GM19240 (cell line): ENCODE results near the gene ATP10A.

Experiments used
- DNase-seq: peaks from one replicate; pipeline ENCODE4 v3.0.0; 2011; ENCODE audit warnings: low spot score; ENCODE audit not compliant: insufficient read length

ATP10A gene

DNA sequence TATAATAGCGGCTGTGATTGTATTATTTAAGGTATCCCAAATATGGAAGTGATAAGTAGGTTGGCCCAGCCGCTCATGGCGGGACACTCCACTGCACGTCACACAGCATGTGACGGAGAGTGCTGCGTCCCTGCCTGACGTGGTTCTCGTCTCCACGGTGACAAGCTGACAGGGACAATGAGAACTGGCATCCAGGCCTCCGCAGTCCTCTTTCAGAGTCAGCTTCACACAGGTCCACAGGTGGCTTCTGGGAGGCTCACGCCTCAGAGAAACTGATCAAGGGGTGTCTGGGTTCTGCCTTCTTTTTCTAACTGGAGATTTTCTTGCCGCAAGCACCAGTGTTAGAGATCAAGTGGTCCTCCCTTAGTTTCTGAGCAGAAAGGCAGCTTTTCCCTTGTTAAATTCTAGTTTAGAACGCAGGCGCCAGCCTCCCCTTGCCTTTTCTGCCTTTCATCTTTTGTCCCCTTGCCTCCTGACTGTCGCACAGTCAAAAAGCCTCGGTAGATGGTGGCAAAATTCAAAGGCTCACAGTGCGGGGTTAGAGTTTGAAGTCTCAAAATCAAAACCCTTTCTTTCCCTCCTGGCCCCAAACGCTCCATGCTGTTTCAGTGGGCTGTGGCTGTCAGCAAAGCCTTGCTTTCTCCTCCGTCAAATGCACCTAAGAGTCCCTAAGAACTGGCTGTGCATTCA lies 120.9 kb downstream of the ATP10A start:
- no peak for DNase-seq

DNA sequence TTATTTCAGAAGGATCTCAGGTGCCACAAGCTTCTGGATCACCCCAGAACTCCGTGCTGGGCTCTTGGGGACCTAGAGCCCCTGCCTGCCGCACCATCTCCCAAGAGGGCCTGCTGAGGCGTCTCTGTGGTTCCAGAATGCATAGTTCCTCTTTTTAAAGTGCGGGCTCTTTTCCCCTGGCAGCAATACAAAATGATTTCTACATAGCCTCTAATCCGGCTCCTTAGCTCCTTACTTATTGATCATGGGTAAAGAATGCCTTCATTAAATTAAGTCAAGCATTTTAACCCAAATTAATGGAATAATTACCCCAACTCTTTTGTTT lies 121.9 kb downstream of the ATP10A start:
- no peak for DNase-seq

DNA sequence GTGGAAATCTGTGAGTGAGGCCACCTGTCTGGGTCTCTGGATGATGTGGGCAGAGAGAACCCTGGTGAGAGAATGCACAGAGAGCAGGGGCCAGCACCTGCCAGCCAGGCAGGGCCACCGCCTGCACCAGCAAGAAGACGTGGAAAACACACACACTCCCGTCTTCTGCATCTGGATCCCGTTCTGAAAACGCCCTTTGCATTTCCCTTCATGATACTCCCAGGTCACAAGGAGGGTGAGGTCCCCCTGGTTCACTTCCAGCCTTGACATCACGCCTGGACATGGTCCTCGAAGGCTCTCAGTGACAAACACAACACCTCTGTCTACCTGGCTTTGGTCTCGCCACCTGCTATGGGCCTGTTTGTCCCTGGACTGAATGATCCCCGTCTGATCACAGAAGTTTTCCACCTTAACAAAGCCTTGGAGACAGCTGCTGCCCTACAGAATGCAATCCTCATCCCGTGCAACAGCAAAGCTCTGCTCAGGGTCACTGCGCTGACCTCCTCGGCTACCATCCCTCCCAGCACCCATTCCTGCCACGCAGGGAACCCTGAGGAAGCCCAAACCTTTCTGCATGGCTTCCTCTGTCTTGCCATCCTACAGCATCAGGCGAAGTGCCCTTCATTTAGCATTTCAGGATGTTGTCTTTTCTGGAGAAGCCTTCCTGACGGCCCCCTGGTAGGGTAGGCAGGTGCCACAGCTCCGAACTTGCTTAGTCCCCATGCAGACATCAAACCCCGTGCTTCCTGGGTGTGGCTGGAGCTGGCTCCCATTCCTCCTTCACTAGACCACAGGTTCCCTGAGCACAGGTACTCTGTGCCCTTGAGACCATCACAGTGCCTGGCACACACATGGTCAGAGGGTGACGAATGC lies 122.5 kb downstream of the ATP10A start:
- DNase-seq, result no peak

DNA sequence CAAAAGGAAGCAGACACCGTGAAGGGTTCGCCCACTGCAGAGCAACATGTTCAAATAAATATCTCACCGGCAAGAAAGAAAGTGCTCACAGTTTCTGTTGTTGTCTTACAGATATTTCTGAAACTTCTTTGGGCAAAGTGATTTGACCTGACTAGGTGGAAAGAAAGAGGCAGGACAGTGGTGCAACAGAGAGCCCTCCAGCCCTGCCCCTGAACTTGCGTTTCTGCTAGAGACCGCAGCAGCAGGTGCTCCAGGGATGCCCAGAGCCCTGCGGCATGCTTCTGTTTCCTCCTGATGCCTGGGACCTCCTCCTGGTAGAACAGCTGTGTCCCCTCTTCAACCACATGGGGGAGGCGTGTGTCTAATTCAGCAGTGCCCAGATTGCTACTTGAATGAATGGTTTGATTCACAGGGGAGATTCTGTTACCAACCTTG lies 123.4 kb downstream of the ATP10A start:
- DNase-seq, result no peak

DNA sequence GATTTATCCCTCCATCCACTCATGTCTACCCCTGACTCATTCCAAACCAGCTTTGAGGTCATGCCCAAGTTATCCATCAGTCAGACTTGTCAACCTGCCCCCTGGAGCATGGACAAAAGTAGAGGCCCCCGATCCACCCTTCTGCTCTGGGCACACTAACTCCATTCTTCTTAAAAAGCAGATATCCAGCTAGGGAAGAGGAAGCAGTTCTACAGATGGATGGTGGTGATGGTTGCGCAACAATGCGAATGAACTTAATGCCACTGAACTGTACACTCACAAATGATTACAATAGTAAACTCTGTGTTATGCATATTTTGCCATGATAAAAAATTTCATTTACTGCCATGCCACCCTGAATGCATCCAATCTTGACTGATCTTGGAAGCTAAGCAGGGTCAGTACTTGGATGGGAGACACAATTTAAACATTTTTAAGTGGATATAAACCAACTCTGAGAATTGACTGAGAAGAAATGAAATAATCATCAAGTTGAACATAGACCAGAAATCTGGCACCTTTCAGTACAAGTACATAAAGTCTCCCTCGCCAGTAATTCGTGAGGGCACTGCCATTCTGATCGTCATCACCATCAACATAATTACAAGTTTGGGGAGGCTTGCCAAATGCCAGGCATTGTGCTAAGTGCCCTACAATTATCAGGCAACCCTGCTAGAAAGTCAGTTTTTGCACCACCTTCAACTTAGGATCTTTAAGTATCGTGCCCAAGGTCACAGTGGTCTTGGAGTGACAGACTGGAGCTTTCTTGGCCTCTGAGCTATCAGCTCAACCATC lies 124.8 kb downstream of the ATP10A start:
- no peak for DNase-seq

DNA sequence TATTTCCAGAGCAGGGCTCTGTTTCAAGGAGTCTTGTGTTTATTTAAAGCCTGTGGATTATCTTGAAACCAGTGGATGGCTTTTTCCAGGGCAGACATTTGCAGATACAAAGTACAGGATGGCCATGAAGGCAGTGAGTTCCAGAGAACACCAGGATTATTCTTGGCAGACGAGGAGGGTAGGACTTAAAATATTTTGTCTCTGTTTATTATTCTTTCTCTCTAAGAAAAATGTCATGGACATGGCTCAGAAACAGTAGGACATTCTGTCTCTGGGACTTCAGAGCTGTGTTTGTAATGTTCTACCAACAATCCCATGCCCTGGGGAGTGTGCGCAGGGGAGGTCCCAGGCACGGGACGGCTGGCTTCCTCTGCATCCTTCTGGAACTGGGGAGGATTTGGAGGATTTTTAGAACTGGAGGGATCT lies 125.9 kb downstream of the ATP10A start:
- DNase-seq, result no peak

DNA sequence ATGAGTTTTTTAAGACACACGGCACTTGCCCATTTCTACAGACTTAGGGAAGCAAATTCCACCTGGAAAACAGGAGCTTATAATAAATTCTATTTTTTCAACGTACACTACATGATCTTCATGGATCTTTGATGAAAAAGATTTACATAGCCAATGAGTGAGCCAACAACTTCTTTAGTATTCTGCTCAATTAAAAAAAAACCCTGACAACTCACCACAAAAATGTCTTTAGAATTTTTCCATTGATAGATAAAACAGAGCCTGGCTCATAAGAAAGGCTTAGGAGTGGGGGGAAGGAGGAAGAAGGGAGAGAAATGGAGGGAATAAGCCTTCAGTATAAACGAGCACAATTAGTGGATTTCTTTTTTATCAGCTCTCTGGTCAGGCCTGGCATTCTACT lies 126.7 kb downstream of the ATP10A start:
- no peak for DNase-seq

DNA sequence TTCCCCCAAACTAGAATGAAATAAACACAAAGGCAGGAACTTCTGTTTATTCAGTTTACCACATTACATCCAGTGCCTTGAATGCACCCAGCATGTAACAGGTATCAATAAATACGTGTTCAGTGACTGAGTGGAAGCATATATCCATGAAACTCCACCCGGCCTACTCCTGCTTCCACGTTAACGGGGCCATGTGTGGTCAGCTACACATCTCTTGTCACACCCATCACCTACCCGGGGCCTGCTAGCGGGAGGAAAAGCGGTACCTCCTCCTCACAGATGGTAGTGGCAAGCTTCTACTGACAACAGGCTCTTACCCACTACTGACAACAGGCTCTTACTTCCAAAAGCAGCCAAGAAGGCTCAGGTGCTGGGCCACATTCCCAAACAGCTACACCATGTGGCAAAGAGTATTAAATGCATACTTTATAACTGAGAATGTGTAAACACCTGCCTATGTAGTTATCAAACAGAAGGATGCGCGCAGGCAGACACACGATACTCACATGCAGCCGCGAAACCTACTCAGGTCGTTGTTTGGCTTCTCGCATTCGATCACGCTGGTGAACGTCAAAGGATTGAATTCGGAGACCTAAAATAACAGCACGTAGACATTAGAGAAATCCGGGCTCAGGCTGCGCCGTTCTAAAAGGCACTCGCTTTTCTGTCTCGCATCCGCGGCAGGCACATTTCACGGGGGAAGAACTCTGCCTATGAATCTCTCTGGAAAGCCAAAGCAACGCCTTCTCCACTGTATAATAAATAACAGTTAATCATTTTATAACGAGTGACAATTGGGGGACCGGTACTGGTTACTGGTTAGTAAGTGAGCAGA lies 127.4 kb downstream of the ATP10A start:
- no peak for DNase-seq

DNA sequence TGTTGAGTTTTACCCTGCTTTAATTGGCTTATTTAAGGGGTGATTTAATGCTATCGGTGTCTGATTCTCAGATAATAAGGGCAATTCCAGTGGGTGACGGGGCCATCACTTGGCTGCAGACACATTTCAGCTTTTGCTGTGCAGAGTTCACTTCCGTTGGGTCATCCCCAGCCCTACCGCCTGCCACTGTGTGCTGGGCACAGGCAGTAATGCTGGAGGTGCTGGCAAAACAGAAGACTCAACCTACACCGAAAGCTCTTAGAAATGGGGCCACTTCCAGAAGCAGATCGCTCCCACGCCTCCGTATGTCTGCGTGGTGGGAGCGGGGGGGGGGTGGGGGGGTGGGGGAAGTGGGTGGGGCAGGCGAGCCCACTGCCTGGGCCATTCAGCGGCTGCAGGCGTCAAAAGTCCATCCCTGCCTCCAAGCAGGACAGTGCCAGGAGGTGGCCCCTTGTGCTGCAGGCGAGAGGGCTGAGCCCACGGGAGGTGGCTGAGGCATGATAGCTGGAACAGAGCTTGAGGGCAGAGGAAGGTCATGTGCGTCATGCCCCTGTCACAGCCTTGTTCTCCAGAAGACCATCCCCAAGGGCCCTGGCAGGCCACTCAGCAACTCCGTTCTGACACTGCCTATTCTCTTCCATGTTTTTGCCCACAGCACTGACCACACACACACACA lies 128.3 kb downstream of the ATP10A start:
- DNase-seq, result no peak

DNA sequence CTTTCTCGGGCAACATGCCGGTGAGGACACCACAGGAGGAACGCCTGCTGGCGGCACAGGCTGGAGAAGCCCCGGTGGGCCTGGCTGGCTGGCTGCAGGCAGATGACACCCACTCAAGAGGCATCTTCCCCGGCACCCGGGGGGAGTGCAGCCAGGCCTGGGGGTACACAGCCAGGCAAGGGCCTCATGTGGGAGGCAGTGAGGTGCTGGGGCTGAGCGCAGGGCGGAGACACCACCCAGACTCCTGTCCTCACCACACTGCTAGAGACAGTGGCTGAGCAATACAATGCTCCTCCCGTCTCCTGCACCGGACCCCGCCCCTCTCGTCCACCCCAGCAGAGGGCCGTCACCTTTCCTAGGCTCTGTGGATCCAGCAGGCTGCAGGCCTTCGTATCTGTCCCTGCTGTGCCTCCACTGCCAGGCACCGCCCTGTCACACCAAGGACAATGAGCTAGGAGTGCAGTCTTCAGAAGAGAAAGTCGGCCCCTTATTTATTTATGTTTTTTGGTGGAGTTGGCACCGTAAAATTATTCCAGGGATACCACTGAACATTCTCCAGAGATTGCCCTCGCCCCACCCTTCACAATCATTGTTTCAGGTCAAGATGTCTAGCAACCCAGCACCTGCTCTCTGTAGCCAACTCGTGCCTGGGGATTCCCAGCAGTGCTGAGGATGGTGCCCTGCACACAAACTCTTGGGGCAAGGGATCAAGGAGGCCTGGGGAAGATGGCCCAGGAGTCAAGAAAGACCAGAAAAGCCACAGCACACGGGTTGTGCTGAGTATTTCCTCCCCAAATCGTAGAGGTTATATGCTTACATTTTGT lies 129.1 kb downstream of the ATP10A start:
- no peak for DNase-seq

DNA sequence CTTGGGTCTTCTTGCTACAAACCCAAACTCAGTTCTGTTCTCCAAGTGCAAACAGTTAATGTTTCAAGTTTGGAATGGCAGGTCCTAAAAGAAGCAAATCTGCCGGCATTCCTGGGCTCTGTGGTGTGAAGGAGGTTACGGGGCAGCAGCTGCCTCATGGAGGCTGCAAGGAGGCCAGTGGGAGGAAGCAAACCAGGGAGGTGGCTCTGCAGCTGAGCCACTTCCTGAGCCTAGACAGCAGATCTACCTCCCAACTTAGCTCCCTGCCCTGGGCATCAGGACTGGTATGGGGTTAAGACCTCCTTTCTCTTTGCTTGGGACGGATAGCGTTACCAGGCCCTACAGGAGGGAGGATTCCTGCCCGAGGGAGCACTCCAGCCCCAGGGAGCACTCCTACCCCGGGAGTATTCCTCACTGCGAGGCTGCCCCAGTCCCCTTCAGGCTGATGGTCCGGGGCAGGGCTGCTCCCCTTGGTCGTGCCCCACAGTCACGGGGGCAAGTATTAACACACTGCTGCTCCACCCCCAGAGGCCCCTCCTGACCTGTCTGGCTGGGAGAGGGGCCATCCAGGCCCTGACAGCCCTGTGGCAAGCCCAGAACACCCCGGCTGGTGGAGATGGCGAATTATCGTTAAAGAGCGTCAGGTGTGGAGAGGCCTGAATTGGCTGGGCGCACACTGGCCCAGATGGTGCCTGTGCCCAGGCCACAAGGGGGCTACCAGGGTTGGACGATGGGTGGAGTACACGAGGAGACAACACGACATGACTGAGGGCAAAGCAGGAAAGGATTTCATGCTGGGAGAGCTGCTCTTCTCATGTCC lies 129.9 kb downstream of the ATP10A start:
- no peak for DNase-seq

DNA sequence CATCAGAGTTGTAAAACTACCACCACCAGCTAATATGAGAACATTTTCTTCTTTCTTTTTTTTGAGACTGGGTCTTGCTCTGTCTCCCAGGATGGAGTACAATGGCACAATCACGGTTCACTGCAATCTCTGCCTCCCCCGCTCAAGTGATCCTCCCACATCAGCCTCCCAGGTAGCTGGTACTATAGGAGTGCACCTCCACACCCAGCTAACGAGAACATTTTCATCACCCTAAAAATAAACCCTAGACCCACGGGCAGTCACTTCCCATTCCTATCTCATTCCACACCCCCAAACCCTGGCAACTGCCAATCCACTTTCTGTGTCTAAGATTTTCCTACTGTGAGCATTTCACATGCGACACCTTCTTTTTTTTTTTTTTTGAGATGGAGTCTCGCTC lies 130.9 kb downstream of the ATP10A start:
- DNase-seq, result no peak

DNA sequence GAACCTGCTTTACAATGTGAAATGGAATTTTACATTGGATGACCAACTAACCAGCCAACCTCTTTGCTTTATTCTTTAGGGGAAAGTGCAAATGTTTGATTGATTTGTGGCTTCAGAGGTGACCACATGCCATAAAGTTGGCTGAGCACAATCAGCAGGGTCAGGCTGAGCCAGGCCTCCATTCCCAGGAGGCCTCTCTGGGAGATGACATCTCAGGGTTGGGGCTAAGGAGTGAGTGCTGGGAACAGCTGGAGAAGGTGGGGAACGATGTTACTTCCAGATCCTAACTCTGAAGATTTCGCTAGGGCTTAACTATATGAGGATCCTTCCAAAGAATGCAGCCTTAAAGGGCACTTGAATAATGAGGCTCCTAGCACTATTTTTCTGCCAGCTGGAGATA lies 131.7 kb downstream of the ATP10A start:
- no peak for DNase-seq

DNA sequence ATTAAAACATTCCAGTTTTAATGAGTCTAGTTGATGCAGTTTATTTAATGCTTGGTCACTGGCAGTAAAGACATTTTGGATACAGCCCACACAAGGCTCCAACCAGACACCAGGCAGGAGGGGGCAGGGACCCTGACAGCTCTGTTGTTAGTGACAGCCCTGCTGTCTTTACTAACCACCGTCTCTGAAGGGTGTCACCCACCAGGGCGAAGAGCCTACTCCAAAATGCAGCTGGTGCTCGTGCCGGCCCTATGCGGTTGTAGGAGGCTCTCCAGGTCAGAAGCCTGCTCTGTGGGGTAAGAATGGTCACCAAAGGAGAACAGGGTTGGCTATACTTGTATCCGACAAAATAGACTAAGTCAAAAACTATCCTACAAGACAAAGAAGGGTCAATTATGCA lies 132.2 kb downstream of the ATP10A start:
- DNase-seq, result no peak

DNA sequence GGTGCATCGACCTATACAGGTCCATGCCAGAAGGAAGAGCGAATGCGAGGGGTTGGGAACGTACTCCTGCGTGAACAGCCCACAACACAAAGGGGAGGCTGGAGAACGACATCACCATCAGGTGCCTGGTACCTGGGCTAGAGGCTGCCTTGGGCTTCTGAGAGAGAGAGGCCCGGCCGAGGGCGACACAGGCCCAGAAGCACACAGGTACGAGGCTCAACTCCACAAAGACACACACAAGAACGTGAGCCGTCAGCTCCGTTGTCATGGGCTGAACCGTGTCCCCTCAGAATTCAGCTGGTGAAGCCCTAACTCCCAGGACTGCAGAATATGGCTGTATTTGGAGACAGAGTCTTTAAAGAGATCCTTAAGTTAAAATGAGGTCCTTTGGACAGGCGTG lies 134.3 kb downstream of the ATP10A start:
- no peak for DNase-seq

DNA sequence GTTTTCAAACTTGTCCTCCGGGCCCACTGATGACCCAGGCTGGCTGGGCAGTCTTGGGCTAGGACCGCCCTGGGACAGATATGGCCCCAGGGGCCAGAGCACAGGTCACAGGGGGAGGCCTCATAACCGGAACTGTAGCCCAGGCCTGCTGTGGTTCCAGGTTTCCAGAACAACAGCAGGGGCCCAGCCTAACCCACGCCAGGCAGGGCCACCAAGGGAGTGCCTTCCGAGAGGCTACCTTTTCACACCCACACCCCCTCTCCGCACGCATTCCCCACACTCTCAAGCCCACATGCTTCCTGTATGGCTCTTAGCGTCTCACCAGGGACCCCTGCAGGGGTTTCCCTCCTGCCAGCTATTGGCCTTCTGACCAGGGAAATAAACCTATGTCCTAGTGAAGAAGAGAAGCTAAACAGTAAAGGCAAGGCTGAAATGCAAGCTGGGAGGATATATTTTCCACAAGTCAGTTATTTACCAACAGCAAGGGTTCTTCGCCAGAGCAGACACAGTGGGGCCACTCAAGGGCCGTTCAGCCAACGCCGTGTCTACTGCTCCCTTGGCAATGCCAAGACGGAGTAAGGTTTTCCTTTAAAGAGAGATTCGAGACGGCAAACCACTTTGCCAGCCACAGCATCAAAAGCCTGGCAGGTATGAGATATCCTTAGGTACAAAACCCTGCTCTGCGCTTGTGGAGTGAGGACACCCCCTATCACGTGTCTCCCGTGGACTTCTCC lies 135.1 kb downstream of the ATP10A start:
- DNase-seq, result no peak

DNA sequence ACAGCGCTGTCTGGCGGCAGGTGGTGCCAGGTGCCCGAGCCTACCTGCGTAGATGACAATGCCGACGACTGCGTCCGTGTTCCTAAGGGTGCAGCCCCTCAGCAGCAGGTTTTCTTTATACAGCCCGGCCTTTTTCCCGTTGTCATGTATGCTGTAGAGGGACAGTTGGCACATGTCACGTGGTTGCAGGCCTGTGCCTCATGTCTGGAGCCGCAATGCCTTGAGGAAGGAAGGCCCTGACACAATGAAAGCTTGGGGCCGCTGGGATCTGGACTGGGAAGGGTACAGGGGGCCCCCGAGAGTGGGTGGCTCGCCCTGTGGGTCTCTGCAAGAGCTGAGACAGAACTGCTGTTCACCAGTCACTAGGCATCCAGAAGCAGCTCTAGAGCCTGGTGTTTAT lies 136.0 kb downstream of the ATP10A start:
- DNase-seq, result no peak

DNA sequence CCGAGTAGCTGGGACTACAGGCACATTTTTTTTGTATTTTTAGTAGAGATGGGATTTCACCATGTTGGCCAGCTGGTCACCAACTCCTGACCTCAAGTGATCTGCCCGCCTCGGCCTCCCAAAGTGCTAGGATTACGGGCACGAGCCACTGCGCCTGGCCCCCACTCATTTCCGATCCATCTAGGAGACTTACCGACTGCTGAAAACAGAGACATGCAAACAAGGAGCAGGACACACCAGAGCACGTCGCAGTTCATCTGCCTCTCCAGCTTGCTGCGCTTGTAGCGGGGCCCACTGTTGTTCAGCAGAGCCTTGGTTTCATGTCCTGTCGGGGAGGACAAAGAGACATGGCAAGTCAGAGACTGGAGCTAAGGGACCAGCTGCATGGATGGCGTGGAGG lies 137.4 kb downstream of the ATP10A start:
- DNase-seq, result no peak
